ENCODE measurements around the gene SLC39A13.

DNA sequence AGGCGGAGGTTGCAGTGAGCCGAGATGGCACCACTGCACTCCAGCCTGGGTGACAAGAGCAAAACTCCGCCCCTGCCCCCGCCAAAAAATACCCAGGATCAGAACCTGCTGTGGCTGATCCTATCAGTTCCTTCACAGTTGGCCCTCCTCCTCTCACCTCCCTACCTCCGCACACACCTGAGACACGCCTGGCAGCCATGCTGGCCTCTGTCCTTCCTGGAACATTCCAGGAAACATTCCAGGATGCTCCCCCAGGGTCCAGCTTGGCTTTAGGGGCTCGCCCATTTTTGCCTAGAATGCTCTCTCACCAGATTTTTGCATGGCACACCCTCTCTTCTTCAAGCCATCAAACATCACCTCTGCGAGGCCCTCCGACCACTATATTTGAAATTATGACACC is 38.4 kb downstream of the SLC39A13 start:
- TF ChIP-seq POLR2AphosphoS5 (IDR thresholded peaks at IDR 0.05), result no peak
- no peak for TF ChIP-seq CTCF (IDR thresholded peaks at IDR 0.05)

Measured in gastroesophageal sphincter (tissue), 3 donors.